ENCODE measurements around the gene CLDN34.

CLDN34 gene

DNA sequence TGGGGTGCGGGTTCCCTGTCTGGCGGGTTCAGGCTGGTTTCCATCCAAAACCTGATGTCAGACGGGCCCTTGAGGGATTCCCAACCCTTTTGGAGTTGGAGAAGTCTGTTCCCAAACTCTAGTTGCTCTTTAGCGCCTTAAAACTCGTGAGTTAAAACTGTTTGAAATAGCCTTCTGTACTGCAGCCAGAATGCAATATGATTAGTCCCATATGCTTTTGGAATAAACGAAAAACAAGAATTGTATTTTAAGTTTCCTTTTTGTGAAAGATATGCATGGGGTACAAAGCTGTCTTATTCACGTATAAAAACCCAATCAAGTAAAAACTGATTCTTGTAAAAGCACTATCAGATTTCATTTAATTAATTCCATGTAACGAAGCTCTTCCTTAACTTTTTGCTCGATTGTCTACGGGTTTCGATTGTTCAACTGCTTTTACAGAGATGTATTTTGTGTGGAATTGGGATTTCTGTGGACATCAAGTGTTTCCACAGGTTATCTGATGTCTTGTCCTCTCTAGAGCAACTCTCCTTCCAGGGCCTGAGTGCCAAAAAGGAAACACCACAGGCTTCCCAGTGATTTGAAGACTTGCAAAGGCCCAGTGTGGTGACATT is 49.5 kb downstream of the CLDN34 start:
- no peak for DNase-seq (ENCODE audit: low read depth)

DNA sequence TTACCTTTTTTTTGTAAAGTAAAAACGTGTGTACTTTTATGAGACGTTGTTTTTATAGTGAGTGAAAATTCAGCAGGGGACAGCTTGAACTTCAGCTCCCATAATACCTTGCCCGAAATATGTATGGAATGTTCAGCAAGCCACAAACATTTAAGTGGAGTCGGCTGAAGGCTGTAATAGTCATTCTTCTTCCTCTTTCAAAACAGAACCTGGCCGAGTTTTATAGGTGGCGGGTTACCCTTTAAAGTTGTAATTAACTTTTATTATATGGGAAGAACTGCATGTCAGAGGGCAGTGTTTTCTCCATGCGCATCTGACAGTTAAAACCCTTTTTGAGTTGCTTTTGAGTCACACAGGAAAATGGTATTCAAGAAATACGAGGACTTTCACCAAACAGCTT is 50.7 kb downstream of the CLDN34 start:
- no peak for DNase-seq (ENCODE audit: low read depth)

All from CMK (cell line).